HK-2 (cell line): ENCODE data around the gene ESYT1.

ENCODE experiments used
- DNase-seq: peaks from one replicate; pipeline ENCODE4 v3.0.0-alpha.2; 2018; ENCODE audit not compliant: unreplicated experiment

ESYT1 gene

GRCh38 chr12:56126732-56127239 lies 1.3 kb upstream of the ESYT1 start:
- no peak for DNase-seq

- no peak for DNase-seq
Measured at GRCh38 chr12:56127485-56127887, 581 bp upstream of the ESYT1 start.

- no peak for DNase-seq
Measured at GRCh38 chr12:56128670-56129205, 671 bp downstream of the ESYT1 start.

GRCh38 chr12:56129206-56129941 lies 1.3 kb downstream of the ESYT1 start:
- peak; percentile 61 for DNase-seq

GRCh38 chr12:56129942-56130495 lies 2.0 kb downstream of the ESYT1 start:
- DNase-seq: no peak

DNA sequence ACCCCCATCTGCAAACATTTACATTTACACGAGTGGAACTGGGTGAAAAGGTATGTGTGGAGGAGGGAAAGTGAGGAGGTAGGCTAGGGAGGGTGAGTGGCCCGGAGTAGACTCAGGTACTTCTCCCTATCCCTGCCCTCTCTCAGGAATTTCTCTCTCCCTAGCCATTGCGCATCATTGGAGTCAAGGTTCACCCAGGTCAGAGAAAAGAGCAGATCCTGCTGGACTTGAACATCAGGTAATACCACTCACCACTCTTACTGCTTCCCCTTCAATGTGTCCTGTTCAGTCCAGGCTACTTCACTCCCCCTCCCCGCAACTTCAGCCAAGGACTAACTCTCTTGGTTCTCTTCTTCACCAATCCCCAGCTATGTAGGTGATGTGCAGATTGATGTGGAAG lies 2.8 kb downstream of the ESYT1 start:
- DNase-seq: no peak

DNA sequence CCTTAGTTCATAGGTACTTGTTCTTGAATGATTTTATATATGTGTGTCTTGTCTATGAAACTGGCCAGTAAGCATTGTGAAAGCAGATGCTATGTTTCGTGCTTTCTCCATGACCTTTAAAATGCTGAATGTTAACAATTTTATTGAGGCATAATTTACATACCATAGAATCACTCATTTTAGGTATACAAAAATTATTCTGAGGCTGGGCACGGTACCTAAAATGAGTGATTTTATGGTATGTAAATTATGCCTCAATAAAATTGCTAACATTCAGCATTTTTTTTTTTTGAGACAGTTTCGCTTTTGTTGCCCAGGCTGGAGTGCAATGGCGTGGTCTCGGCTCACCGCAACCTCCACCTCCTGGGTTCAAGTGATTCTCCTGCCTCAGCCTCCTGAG lies 6.8 kb downstream of the ESYT1 start:
- DNase-seq: no peak

DNA sequence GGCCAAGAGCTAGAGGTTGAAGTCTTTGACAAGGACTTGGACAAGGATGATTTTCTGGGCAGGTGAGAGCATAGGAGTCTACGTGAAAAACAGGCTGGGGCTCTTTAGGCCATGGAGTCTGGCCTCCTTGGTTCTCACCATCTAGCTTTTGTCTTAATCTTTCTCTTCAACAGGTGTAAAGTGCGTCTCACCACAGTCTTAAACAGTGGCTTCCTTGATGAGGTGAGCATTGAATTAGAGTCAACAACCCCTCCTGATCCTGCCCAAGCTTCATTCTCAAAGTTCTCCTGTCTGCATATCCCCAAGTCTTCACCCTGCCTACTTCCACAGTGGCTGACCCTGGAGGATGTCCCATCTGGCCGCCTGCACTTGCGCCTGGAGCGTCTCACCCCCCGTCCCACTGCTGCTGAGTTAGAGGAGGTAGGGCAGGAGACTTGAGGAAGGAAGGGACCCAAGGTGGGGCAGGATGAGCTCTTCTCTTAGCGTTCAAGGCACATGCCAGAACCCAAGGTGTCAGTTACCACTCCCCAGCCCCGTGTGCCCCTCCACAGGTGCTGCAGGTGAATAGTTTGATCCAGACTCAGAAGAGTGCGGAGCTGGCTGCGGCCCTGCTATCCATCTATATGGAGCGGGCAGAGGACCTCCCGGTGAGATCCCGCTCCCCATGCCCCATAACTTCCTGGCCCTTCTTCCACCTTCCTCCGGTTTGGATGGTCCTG lies 9.9 kb downstream of the ESYT1 start:
- DNase-seq: no peak

DNA sequence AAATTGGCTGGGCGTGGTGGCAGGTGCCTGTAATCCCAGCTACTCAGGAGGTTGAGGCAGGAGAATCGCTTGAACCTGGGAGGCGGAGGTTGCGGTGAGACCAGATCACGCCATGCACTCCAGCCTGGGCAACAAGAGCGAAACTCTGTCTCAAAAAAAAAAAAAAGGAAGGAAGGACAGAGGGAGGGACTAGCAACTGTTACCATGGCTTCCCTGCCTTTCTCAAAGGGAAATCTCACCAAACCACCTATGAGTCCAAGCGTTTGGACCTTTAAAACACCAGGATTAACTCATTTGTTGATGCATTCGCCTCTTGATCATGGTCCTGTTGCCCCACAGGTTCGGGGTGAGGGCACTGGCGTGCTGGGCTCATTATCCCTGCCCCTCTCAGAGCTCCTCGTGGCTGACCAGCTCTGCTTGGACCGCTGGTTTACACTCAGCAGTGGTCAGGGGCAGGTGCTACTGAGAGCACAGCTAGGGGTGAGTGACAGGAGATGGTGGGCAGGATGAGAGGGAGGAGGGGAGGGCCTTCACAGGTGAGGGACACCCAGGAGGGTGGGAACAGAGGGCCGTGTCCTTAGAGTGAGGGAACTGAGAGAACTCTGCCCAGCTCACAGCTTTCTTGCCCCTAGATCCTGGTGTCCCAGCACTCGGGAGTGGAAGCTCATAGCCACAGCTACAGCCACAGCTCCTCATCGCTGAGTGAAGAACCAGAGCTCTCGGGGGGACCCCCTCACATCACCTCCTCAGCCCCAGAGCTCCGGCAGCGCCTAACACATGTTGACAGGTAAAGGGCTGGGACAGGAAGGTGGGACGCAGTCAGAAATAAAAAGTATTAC lies 14.1 kb downstream of the ESYT1 start:
- no peak for DNase-seq

DNA sequence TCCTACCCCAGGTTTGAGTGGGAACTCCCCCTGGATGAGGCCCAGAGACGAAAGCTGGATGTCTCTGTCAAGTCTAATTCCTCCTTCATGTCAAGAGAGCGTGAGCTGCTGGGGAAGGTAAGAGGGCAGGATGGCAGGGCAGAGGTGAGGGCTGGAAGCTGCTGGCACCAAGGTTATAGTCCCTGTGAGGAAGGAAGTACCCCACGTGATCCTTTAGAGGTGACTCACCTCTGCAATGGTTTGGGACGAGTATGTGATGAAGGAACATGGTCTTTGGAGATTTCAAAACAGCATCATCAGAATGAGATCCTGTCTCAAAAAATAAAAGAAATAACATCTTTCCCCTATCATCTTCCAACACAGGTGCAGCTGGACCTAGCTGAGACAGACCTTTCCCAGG lies 15.2 kb downstream of the ESYT1 start:
- no peak for DNase-seq

- DNase-seq: no peak
Measured at GRCh38 chr12:56143870-56144269, 15.8 kb downstream of the ESYT1 start.

GRCh38 chr12:56145217-56145616 lies 17.1 kb downstream of the ESYT1 start:
- DNase-seq: no peak

- no peak for DNase-seq
Measured at GRCh38 chr12:56146492-56147460, 18.7 kb downstream of the ESYT1 start.

DNA sequence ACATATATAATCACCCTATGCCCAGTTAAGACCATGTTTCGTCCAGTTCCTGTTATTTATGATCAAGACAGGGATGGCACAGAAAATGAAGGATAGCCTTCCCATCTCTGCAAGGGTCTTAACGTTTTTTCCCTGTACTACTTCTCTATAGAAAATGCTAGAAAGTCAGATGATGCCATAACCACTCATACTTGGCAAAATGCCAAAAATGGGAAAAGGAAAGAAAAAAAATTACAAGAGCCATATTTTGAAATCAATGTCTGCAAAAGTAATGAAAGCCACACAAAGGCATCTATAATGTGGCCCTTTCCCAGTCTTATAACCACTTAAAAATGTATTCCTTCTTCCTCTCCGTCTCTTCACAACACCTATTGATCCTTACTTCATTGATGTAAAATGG lies 22.5 kb downstream of the ESYT1 start:
- DNase-seq: no peak

GRCh38 chr12:56151672-56152131 lies 23.6 kb downstream of the ESYT1 start:
- DNase-seq: peak; percentile 72

- peak; percentile 94 for DNase-seq
Measured at GRCh38 chr12:56152132-56152755, 24.2 kb downstream of the ESYT1 start, which contains the start of gene MYL6B. TSS of gene MYL6B (plus strand) at chr12:56152587. CDS start at chr12:56153919, 1,332 bp downstream.

DNA sequence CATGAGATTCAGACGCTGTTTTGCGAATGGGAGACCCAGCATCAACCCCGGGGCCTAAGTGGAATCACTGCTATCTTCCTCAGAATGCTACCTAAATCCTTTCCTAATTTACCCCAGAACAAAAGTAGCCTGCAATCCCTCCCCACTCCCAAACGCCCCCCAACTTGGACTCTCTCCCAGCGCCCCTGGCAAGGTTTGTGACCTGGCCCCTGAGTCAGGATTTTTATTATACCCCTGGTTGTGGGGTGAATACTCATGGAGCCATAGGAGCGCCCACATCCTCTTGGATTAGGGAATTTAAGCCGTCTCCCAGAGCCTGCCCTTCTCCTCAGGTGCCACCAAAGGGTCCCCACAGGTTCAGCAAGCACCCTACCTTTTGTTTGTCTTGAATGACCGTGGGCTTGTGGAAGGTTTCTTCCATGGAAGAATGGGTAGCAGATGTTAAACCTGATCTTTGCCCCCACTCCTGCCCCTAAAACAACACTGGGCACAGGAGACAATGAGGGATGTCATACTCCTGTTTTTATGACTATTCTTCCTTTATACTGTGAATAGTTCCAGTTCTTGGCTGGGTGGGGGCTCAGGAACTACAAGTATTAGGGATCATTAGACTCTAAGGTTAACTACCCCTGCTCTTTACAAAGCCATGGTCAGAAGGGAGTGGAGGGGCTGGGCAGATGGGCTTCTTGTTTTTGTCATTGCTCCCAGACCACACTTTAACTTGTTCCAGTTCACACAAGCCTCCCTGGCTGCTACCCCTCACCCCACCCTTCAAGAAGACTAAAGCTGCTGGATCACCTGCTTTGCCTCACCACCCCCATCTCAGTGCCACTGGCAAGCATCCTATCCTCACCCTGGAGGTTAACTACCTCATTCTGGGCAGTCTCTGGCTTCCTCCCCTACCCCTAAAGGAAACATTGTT lies 24.9 kb downstream of the ESYT1 start:
- no peak for DNase-seq

- DNase-seq: no peak
Measured at GRCh38 chr12:56153678-56154065, 25.6 kb downstream of the ESYT1 start.
